NCI-H446 (cell line): ENCODE data around the gene AIFM3.

Experiments
- DNase-seq, 2 experiments: peaks; one replicate each; lab custom pipeline; 2025; lab: John Stamatoyannopoulos, UW

AIFM3 gene

GRCh38 chr22:21028277-21029251 is 61.5 kb downstream of the AIFM3 start:
- no peak for DNase-seq

DNA sequence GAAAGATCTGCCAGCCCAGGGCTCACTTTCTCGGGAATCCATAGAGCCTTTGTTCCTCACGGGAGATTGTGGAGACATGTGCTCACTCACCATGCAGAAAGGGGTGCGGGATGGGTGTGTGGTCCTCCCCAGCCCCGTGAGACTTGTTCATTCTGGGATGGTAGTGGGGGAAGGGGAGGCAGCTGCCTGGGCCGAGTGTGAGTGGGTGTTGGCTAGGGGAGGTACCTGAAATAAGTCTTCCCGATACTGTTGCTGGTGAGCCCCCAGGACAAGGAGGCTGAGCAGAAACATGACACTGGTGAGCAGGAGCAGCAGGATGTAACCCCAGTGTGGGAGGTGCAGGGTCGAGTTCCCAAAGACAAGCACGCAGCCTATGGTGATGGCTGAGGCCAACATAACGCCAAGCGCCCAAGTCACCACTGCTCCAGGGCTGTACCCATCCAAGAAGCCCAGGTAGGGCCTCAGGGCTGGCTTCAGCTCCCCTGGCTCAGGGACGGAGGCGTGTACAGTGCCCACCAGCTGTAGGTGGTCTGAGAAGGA is 62.5 kb downstream of the AIFM3 start:
- DNase-seq: no peak

DNA sequence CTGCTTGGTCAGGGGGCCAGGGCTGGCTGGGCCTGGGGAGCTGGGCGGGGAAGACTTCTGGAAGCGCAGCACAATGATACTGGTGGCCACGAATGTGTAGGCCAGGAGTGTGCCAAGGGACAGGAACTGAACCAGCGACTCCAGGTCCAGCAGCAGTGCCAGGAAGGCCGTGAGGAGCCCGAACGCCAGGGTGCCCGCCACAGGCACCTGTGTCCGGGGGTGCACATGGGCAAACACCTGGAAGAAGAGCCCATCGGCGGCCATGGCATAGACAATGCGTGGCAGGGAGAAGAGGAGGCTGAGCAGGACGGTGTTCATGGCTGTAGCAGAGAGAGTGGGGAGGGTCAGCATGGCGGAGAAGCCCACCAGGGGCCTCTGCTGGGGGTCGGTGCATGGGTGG is 63.0 kb downstream of the AIFM3 start:
- DNase-seq: no peak
